ENCODE results near the gene OVCH2.
"Not testable (repeated sequence)": the region's sequence is repeated elsewhere in the genome, so short reads cannot be mapped to it uniquely, and the experiment has no call there.

The OVCH2 gene, protein sequence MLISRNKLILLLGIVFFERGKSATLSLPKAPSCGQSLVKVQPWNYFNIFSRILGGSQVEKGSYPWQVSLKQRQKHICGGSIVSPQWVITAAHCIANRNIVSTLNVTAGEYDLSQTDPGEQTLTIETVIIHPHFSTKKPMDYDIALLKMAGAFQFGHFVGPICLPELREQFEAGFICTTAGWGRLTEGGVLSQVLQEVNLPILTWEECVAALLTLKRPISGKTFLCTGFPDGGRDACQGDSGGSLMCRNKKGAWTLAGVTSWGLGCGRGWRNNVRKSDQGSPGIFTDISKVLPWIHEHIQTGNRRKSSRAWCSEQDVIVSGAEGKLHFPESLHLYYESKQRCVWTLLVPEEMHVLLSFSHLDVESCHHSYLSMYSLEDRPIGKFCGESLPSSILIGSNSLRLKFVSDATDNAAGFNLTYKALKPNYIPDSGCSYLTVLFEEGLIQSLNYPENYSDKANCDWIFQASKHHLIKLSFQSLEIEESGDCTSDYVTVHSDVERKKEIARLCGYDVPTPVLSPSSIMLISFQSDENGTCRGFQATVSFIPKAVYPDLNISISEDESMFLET

GRCh38 chr11:7706377-7706776, at the start of gene OVCH2:
OVCH2 (minus strand) TSS chr11:7706477; CDS start chr11:7706394, 83 bp downstream.
- TF ChIP-seq, protein P1, sequence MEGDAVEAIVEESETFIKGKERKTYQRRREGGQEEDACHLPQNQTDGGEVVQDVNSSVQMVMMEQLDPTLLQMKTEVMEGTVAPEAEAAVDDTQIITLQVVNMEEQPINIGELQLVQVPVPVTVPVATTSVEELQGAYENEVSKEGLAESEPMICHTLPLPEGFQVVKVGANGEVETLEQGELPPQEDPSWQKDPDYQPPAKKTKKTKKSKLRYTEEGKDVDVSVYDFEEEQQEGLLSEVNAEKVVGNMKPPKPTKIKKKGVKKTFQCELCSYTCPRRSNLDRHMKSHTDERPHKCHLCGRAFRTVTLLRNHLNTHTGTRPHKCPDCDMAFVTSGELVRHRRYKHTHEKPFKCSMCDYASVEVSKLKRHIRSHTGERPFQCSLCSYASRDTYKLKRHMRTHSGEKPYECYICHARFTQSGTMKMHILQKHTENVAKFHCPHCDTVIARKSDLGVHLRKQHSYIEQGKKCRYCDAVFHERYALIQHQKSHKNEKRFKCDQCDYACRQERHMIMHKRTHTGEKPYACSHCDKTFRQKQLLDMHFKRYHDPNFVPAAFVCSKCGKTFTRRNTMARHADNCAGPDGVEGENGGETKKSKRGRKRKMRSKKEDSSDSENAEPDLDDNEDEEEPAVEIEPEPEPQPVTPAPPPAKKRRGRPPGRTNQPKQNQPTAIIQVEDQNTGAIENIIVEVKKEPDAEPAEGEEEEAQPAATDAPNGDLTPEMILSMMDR (IDR thresholded peaks at IDR 0.05; ENCODE audit: low read depth, low read length, poor library complexity, severe bottlenecking) = no peak
- TF ChIP-seq EZH2phosphoT487 (IDR thresholded peaks at IDR 0.05; ENCODE audit: borderline replicate concordance, low read length) = no peak
- Histone ChIP-seq H3K4me1 (ENCODE audit: control insufficient read depth, low read length) (no peaks in the 10 kb centered on the region), H3K9me3 (ENCODE audit: control insufficient read depth, insufficient read depth, low read length) (no peaks in the 10 kb centered on the region), H3K27me3 (ENCODE audit: control insufficient read depth, low read length) (peaks cover 11% of the 10 kb centered on the region), H3F3A (ENCODE audit: control insufficient read depth, insufficient read depth) (no peaks in the 10 kb centered on the region), H3K79me2 (ENCODE audit: control insufficient read depth, low read length) (no peaks in the 10 kb centered on the region), H3K9me2 (replicated peaks; ENCODE audit: control insufficient read depth, low read length) (no peaks in the 10 kb centered on the region), H4K20me1 (ENCODE audit: control insufficient read depth, insufficient read depth, low read depth, low read length) (no peaks in the 10 kb centered on the region), H3K4me3 (ENCODE audit: low read length) (no peak within 1 kb of the TSS), H3K4me2 (ENCODE audit: low read length) (no peak within 1 kb of the TSS), H3K27ac (ENCODE audit: low read depth, low read length) (no peak within 1 kb of the TSS), H3K36me3 (ENCODE audit: control insufficient read depth, low read length) (no peaks in the 10 kb centered on the region)

GRCh38 chr11:7749456-7749855, 43.2 kb upstream of the OVCH2 start:
- Histone ChIP-seq H3K9me3 (ENCODE audit: control insufficient read depth, insufficient read depth, low read length) (no peaks in the 10 kb centered on the region), H3K27me3 (ENCODE audit: control insufficient read depth, low read length) (no peaks in the 10 kb centered on the region), H3K4me1 (ENCODE audit: control insufficient read depth, low read length) (peaks cover 6% of the 10 kb centered on the region), H3K79me2 (ENCODE audit: control insufficient read depth, low read length) (no peaks in the 10 kb centered on the region), H4K20me1 (ENCODE audit: control insufficient read depth, insufficient read depth, low read depth, low read length) (no peaks in the 10 kb centered on the region), H3K27ac (ENCODE audit: low read depth, low read length) (no peak overlapping the region), H3K9me2 (replicated peaks; ENCODE audit: control insufficient read depth, low read length) (no peaks in the 10 kb centered on the region), H3K36me3 (ENCODE audit: control insufficient read depth, low read length) (no peaks in the 10 kb centered on the region), H3K4me2 (ENCODE audit: low read length) (no peak overlapping the region), H3K4me3 (ENCODE audit: low read length) (no peak overlapping the region), H3F3A (ENCODE audit: control insufficient read depth, insufficient read depth) (no peaks in the 10 kb centered on the region)
- TF ChIP-seq EZH2phosphoT487 (IDR thresholded peaks at IDR 0.05; ENCODE audit: borderline replicate concordance, low read length) = no peak
- TF ChIP-seq, protein P1 (IDR thresholded peaks at IDR 0.05; ENCODE audit: low read depth, low read length, poor library complexity, severe bottlenecking) = no peak

- H3K79me2 ChIP-seq (ENCODE audit: control insufficient read depth, low read length); H3K9me3 ChIP-seq (ENCODE audit: control insufficient read depth, insufficient read depth, low read length); H3K4me1 ChIP-seq (ENCODE audit: control insufficient read depth, low read length); H3K9me2 ChIP-seq (replicated peaks; ENCODE audit: control insufficient read depth, low read length); H3F3A ChIP-seq (ENCODE audit: control insufficient read depth, insufficient read depth); H4K20me1 ChIP-seq (ENCODE audit: control insufficient read depth, insufficient read depth, low read depth, low read length); H3K4me2 ChIP-seq (ENCODE audit: low read length); H3K4me3 ChIP-seq (ENCODE audit: low read length); H3K27me3 ChIP-seq (ENCODE audit: control insufficient read depth, low read length); H3K36me3 ChIP-seq (ENCODE audit: control insufficient read depth, low read length); H3K27ac ChIP-seq (ENCODE audit: low read depth, low read length): not testable (repeated sequence)
These were observed 28.5 kb upstream of the OVCH2 start for GRCh38 chr11:7734767-7735166.

DNA sequence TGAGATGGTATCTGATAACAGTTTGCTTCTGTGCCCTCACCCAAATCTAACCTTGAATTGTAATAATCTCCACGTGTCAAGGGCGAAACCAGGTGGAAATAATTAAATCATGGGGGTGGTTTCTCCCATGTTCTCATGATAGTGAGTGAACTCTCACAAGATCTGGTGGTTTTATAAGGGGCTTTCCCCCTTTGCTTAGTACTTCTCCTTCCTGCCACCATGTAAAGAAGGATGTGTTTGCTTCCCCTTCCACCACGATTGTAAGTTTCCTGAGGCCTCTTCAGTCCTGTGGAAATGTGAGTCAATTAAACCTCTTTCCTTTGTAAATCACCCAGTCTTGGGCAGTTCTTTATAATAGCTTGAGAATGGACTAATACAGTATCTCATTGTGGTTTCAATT, 8.5 kb upstream of the OVCH2 start:
- Histone ChIP-seq H3K4me2 (ENCODE audit: low read length) (no peak overlapping the region), H4K20me1 (ENCODE audit: control insufficient read depth, insufficient read depth, low read depth, low read length) (no peaks in the 10 kb centered on the region), H3K9me2 (replicated peaks; ENCODE audit: control insufficient read depth, low read length) (no peaks in the 10 kb centered on the region; the same call in 1 of the 2 replicates), H3F3A (ENCODE audit: control insufficient read depth, insufficient read depth) (no peaks in the 10 kb centered on the region), H3K9me3 (ENCODE audit: control insufficient read depth, insufficient read depth, low read length) (no peaks in the 10 kb centered on the region), H3K79me2 (ENCODE audit: control insufficient read depth, low read length) (no peaks in the 10 kb centered on the region), H3K4me1 (ENCODE audit: control insufficient read depth, low read length) (no peaks in the 10 kb centered on the region), H3K27me3 (ENCODE audit: control insufficient read depth, low read length) (peaks cover 1% of the 10 kb centered on the region; the same call in 1 of the 2 replicates), H3K27ac (ENCODE audit: low read depth, low read length) (no peak overlapping the region), H3K36me3 (ENCODE audit: control insufficient read depth, low read length) (no peaks in the 10 kb centered on the region), H3K4me3 (ENCODE audit: low read length) (no peak overlapping the region)
- TF ChIP-seq, protein P1 (IDR thresholded peaks at IDR 0.05; ENCODE audit: low read depth, low read length, poor library complexity, severe bottlenecking) = no peak
- TF ChIP-seq EZH2phosphoT487 (IDR thresholded peaks at IDR 0.05; ENCODE audit: borderline replicate concordance, low read length) = no peak
